ENCODE data around the gene HSPB1. TPM values are rescaled to one million over a fixed set of nuclear protein-coding genes. Genes with fewer than 3 reads are reported as not detected.
"Not testable (repeated sequence)": the region's sequence is repeated elsewhere in the genome, so short reads cannot be mapped to it uniquely, and the experiment has no call there.

HSPB1 gene
- total RNA-seq = 109 and 120 TPM in 2 replicates

DNA sequence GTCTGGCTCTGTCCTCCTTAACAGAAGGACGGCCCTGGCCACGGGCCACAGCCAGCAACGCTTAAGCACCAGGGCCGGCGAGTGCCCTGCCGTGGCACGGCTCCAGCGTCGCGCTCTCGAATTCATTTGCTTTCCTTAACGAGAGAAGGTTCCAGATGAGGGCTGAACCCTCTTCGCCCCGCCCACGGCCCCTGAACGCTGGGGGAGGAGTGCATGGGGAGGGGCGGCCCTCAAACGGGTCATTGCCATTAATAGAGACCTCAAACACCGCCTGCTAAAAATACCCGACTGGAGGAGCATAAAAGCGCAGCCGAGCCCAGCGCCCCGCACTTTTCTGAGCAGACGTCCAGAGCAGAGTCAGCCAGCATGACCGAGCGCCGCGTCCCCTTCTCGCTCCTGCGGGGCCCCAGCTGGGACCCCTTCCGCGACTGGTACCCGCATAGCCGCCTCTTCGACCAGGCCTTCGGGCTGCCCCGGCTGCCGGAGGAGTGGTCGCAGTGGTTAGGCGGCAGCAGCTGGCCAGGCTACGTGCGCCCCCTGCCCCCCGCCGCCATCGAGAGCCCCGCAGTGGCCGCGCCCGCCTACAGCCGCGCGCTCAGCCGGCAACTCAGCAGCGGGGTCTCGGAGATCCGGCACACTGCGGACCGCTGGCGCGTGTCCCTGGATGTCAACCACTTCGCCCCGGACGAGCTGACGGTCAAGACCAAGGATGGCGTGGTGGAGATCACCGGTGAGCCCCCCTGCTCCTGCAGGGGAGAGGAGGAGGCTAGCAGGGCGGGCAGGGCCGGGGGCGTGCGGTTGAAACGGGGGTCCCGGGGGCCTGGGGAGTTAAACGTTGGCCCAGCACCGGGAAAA lies at the start of gene HSPB1:
Gene HSPB1 (plus strand): TSS at position 327 of the 855 bp plus-strand sequence. CDS start 40 bp downstream, at position 367.
- DNase-seq = peak; percentile 97

DNA sequence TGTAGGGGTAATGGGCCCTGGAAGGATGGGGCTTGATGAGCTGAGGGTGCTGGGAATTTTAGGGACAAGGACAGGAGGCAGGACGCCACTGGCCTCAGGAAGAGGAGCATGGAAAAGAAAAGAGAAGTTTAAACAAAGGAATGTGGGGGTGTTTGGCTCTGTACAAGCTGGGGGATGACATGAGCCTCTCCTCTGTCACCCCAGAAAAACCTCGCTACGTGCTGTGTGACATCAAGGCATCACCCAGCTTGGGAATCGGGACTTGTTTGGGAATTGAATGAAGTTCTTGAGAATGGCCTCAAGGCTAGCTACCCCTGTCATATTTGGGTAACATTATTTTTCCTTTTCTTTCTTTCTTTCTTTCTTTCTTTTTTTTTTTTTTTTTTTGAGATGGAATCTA lies 47.7 kb upstream of the HSPB1 start:
- DNase-seq = no peak

DNA sequence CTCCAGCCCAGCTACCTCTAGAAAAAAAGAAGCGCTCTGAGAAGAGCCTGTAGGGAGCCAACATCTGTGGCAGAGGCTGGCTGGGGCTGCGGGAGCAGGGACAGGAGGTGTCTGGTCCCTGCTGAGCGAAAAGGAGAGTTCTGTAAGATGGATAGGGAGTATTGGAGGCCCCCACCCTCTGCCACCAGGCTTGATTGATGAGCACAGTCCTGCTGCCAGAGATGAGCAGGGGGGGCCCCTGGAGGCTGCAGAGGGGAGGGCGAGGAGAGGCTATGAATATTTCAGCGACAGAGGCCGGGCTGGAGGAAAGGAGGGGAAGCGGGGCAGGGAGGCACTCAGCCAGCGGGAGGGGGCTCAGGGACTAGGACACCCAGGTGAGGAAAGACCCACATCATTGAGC lies 44.5 kb upstream of the HSPB1 start:
- no peak for DNase-seq

DNA sequence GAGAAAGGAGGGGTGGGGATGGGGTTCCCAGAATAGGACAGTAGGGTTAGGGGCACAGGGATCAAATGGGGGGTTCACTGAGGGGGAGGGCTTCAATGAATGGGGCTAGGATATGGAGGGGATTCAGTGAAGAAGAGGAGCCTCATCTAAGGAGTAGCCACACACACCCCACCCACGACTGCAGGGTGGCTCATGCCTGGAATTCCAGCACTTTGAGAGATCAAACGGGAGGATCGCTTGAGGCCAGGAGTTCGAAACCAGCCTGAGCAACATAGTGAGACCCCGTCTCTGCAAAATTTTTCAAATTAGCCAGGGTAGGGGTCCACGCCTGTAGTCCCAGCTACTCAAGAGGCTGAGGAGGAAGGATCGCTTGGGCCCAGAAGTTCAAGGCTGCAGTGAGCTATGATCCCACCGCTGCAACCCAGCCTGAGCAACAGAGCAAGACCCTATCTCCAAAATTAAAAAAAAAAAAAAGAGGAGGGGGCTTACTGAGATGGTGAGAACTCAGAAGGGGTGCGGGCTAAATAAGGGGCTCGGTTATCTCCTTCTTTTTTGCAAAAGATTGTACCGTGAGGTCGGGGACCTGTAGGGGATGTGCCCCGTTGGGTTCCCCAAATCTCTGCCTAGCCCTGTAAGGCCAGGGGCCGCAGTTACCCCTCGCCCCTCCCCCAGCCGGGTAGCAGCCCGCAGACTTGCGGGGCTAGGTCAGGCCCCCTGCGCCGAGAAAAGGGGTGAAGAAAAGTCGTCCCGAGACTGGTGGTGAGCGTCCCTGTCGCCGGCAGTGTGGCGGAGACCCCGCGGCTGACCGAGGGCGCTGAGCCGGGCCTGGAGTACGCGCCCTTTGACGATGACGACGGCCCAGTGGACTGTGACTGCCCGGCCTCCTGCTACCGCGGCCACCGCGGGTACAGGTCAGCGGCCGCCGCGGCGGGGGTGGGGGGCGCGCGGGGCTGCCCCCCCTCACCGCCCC lies 43.1 kb upstream of the HSPB1 start:
- DNase-seq = no peak

DNA sequence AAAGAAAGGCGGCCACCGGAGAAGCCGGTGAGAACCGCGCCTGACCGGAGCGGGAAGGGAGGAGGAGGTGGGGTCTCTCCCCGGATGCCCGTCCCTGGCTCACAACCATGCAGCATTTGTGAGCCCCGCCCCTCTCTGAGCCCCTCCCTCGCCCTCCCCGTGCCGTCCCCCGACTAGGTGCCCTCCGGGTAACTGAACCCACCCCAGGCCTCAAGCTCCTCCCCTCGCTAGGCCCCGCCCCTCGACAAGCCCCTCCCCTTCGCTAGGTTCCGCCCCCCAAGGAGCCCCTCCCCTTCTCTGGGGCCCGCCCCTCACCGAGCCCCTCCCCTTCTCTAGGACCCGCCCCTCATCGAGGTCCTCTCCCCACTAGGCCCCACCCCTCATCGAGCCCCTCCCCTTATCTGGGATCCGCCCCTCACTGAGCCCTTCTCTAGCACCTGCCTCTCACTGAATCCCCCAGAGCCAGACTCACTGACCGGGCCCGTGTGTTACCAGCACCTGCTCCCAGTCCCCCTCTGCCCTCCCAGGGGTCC lies 42.2 kb upstream of the HSPB1 start:
- peak; percentile 48 for DNase-seq

DNA sequence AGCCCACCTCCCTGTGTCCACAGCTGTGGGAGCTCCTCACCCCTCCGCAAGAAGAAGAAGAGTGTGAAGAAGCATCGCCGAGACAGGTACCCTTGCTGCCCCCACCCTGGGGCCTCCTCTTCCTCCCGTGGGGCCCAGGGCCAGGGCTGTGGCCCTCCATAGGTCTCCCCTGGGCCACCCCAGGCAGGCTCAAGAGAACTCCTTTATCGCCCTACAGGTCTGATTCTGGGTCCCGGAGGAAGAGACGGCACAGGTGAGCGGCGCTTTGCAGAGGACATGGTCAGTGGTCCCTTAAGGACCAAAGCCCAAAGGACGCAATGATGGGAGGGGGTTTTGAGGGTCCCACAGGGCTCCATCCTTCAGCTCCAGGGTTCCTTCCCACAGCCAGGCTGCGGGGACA lies 41.1 kb upstream of the HSPB1 start:
- DNase-seq = no peak

DNA sequence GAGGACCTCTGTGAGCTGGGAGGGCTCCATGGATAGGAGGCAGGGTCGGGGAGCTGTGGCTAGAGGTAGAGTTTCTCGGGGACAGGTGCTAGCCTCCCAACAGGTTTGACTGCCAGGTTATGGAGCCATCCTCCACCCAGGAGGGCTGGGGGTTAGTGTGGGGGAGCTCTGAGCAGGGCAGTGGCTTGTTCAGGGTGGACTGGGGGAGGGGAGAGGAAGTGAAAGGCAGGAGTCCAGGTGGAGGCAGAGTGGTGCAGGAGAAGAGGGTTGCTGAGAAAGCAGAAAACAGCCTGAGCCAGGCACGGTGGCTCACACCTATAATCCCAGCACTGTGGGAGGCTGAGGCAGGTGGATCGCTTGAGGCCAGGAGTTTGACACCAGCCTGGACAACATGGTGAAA lies 40.5 kb upstream of the HSPB1 start:
- no peak for DNase-seq

DNA sequence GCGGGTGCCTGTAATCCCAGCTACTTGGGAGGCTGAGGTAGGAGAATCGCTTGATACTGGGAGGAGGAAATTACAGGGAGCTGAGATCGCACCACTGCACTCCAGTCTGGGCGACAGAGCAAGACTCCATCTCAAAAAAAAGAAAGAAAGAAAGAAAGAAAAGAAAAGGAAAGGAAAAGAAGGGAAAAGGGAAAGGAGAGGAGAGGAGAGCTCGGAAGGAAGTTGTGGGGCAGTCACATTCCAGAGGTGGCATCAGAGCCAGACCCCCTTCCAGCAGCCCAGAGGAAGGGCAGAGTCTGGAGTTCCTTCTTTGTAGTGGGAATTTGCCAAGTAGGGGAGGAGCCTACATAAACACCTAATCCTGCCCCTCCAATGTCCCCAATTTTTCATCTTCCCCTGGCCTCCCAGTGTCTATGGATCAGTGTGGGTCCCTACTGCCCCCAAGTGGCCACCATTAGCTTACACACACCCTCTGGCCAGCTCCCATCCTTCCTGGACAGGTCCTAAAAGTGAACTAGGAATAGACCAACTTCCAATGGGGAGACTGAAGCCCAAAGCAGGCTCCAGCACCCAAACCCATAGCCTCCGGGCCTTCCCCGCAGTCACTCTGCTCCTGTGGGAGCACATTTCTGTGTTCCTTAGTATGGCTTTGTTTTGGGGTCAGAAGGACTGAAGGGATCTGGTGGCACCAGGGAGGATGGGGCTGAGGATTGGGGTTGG lies 39.6 kb upstream of the HSPB1 start:
- DNase-seq = peak; percentile 81

DNA sequence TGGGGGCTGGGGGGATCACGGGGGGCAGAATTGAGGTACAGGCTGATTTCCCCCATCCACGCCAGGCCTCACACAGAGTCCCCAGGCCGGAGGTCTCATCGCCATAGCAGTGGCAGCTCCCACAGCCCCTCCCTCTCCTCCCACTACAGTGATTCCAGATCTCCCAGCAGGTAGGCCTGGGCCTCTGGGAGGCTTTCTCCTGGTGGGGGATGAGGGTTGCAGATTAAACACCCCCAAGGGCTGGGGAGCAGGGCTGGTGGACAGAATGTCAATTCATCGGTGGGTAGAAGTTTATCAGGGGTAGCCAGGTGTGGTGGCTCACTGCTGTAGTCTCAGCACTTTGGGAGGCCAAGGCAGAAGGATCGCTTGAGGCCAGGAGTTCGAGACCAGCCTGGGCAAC lies 37.2 kb upstream of the HSPB1 start:
- no peak for DNase-seq

DNA sequence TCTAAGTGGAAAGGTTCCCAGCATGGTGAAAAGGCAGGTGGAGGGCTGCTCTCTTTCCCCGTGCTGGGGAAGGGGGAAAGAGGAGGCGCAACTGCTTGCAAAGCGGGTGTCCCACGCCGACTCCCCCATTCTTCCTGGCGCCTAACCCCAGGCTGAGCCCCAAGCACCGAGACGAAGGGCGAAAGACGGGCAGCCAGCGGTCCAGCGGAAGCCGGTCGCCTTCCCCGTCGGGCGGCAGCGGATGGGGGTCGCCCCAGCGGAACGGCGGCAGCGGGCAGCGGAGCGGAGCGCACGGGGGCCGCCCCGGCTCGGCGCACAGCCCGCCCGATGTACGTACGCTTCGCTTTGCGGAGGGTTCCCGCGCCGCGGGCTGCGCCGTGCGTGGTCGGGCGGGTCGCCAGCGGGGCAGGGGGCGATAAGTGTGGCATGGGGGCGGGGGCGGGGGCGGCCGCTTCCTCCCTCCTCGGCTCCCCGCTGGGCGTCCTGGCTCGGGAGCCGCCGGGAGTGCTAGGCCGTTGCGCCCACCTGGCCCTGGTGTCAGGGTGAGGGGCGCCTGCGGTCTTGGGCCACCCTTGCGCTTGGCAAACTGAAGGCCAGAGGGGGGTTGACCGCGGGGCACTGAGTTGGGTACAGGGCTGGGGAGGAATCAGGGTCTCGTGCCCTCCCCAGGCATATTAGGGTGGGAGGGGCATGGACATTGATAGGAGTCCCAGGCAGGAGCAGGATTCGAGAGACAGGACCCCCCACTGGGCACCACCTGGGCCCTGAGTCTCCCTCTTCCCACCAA lies 35.2 kb upstream of the HSPB1 start:
- no peak for DNase-seq

DNA sequence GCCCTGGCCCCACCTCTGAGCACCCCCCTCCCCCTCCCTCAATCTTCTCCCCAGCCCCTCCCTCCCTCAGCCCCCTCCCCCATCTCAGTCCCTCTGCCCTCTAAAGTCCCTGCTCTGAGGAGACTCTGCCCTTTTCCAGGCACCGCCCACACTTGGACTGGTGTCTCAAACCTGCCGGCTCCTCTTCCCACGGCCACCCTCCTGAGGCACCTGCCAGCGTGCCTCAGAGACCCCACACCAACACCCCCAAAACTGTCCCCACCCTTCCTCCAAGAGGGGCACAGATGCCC lies 34.6 kb upstream of the HSPB1 start:
- DNase-seq = no peak

DNA sequence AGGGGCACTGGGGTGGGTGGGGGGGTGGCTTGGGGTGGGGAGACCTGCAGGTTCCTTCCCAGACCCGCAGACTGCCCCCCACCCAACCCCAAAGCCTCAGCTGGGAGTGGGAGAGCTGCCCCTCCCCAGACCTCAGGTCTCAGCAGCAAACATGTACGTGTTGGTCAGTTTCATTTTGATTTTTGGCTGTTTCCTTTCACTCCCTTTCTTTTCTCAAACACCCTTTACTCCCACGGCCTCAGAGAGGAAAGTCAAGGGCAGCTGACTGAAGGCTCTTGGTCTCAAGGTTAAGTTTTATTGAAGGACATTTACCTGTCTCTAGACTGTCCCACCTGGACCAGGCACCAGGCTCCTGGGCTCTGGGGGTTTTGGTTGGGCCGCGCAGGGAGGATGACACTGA lies 34.1 kb upstream of the HSPB1 start:
- no peak for DNase-seq

DNA sequence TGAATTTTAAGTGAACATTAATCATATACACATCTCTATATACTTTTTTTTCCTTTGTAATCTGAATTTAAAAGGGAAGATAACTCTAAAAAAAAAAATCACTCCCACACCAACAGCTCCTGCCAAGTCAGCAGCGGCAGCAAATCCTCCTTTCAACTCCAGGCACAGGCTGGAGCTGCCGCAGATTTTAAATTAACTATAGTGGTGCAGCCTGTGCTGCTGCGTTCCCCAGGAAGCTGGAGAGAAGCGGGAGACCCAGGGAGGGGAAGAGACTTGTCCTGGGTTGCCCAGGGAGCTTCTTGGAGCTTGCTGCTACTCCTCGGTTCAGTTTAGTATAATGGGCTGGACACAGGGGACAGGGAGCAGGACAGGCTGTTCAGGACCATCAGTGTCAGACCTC lies 32.6 kb upstream of the HSPB1 start:
- no peak for DNase-seq

DNA sequence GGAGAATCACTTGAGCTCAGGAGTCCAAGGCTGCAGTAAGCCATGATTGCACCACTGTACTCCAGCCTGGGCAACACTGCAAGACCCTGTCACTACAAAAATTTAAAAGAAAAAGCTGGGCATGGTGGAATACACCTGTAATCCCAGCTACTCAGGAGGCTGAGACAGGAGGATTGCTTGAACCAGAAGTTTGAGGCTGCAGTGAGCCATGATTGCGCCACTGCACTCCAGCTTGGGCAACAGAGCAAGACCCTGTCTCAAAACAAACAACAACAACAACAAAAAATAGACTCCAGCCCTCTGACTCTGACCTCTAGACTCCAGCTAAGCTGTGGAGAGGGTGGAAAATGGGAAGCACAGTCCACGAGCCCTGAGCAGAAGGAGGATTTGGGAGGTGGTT lies 31.1 kb upstream of the HSPB1 start:
- not testable (repeated sequence) for DNase-seq

DNA sequence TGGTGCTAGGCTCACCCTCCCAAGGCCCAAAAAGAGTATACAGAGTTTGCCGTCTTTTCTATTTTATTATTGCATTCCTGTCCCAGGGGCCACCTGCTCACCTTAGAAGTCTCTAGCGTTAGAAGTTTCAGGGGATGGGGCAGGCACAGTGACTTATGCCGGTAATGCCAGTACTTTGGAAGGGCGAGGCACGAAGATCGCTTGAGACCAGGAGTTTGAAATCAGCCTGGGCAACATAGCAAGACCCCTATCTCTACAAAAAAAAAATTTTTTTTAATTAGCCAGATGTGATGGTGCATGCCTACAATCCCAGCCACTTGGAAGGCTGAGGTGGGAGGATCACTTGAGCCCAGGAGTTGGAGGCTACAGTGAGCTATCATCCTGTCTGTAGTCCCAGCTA lies 30.3 kb upstream of the HSPB1 start:
- DNase-seq = no peak

DNA sequence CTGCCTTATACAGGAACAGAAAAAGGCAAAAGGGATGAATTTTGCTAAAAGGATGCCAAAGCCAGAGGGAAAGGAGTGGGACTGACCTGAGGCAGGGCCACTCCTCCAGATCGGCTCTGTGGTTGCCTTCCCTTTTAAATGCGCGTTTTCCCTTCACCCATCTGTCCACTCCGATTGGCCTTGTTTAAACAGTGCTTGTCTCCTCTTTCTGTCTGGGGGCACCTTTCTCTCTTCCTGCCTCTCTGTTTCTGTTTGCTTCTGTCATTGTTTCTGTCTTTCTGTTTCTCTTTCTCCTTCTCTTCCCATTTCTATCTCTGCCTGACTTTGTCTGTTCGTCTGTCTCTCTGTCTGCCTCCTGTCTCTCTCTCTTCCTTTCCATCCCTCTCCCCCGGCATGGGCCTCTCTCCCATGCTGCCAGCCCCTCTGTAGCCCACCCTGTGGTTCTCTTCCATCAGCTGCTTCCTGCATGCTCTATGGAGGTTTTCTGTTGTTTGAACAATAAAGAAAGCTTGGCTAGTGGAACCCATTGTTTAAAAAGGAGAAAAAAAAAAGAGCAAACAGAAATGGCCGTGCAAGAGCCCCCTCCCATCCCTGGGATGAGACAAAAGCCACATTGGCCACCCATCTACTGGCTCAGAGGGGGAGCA lies 29.5 kb upstream of the HSPB1 start:
- no peak for DNase-seq

DNA sequence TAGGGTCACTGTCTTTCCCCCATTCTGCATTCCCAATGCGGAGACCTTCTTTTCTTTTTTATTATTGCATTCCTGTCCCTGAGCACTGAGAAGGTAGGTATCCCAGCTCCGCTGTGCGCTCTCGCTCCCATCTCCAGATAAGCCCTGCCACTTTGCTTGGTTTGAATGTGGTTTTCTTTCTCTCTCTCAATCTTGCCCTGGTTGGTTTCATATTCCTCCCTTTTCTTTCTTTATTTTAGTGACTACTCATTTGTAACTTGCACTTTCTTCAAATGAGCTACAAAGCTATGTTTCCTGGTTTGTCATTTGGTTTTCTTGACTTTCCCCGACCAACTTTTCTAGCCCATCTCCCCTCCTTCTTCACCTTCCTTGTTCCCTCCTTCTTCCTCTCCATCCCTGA lies 29.0 kb upstream of the HSPB1 start:
- DNase-seq = no peak

DNA sequence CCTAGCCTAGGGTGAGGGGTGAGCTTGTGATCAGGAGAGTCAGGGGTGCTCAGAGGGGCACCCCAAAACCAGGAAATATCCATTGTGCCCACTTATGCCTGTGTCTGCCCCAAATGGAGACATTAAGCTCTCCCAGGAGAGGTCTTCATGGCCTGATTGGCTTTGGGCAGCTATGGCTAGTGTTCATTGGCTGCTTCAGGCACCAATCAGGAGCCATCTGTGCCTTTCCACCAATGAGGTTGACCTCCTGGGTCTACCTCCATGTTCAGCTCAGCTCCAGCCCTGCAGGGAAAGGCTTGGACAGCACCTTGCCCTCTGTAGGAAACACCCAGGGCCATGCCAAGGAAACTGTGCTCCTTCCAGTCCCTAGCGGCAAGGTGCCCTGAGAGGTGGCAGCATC lies 23.9 kb upstream of the HSPB1 start:
- DNase-seq = peak; percentile 28

DNA sequence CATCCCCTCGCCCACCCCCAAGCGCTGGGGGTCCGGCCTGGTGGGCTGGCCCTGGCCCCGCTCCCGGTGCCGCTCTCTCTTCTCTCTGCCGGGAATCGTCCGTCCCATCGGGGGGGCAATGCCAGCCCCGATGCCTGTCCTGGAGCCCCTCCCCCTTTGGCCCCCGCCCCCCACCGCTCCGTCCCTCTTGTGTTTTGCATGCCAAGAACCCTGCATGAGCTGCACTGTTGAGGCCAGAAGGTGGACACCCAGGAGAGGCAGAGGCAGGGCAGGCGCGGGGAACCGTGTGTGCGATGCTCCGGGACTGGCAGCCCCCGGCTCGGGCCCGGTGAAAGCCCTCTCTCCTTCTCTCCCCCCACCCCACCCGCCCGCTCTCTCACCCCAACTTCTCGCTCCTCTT lies 22.1 kb upstream of the HSPB1 start:
- no peak for DNase-seq

DNA sequence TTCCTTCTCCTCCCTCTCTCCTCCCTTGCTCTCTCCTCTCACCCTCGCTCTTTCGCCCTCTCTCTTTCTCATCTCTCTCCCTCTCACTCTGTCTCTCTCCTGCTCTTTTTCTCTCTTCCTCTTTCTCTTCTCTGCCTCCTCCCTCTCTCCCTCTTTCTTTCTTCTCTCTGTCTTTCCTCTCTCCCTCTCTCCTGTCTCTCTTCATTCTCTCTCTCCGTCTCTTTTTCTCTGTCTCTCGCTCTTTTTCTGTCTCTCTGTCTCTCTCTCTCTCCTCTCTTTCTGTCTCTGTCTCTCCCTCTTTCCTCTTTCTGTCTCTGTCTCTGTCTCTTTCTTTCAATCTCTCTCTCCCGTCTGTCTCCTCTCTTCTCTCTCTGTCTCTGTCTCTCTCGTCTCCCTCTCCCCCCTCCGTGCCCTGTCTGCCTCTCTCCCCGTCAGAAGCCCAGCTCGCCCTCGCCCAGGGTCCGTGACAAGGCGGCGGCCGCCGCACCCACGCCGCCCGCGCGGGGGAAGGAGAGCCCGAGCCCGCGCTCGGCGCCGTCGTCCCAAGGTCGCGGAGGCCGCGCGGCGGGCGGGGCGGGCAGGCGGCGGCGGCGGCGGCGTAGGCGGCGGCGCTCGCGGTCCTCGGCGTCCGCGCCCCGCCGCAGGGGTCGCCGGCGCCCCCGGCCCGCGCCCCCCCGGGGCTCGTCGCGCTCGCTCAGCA lies 21.3 kb upstream of the HSPB1 start:
- no peak for DNase-seq

Data from dermis blood vessel endothelial cell (primary cell).